GM19397 (cell line): ENCODE measurements around the gene ESPN.

Experiments
- ATAC-seq: cut with Tn5 transposase; IDR thresholded peaks from one replicate; pipeline ENCODE4 v1.9.1; 2021; ENCODE audit warnings: mild to moderate bottlenecking, moderate library complexity; ENCODE audit not compliant: unreplicated experiment

Gene ESPN

DNA sequence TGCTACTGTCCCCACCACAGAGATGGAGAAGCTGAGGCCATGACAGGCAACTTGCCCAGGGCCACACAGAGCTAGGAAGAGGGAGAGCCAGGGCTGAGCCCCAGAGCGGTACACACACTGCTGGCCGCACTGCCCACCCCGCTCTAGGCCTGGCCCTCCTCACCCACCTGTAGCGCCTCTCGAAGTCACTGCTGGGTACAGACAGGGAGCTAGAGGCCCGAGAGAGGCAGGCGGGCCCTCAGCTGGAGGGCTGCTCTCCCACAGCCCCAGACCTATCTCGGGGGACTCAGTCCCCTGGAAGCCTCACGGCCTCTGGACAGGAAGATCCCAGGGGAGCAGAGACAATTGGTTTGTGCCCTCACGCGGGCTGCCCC, 84.2 kb downstream of the ESPN start:
- ATAC-seq: no peak

DNA sequence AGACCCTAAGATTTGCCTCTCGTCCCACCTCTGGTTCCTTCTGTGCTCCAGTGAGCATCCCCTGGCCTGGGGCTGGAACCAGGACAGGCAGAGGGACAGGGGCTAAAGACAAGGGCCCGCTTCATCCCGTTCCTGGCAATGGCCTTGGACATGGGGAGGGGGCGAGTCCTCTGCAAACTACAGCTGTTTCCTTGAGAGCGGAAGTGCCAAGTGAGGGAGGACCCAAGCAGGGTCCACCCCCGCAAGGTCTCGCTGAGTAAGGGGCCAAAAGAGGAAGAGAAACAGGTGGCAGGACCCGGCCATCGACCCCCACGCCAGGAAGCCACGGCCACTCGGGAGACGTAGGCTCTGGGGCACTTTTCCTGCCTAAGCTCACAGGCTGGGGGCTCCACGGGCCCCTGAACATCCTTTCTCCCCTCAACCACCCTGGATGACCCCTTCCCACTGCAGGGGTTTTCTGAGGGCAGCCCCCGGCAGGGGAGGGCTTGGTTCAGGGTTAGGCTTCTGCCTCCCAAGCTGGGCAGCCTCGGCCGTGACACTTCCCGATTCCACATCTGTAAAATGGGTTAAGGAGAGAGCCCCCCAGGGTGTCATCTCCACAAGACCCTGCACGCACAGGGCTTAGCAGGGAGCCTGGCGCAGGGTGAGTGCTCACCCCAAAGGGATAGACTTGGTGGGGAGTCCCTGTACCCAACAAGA, 84.8 kb downstream of the ESPN start:
- no peak for ATAC-seq

DNA sequence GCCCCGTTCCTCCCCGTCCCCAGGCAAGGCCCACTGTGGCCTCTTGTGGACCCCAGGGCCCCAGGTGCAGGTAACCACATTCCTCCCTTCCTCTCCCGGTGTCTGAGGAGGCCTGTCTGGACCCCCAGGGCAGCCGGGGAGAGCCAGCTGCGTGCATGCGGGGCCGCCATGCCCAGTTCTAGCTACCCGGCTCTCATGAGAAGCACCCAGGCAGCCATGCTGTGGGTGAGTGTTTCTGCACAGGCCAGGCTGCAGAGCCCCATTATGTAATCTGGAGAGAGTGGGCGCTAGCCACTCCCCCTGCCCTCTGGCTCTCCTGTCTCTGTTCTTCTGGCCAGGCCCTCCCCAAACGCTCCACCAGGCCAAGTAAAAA, 85.3 kb downstream of the ESPN start:
- ATAC-seq: no peak

DNA sequence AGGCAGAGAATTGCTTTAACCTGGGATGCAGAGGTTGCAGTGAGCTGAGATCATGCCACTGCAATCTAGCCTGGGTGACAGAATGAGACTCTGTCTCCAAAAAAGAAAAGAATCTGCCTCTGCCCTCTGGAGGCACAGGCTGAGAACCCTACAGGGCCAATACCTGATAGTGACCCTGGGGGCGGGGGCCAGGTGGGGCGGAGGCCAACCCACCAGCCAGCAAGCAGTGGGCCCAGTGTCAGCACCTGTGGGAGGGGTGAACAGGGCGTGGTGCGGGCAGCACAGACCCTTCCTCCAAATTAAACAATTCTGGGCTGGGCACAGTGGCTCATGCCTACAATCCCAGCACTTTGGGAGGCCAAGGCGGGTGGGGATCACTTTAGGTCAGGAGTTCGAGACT, 85.9 kb downstream of the ESPN start:
- no peak for ATAC-seq
